GM19025 (cell line): Measurements from ENCODE around the gene TIMM17B.
"Not testable (repeated sequence)": the region's sequence is repeated elsewhere in the genome, so short reads cannot be mapped to it uniquely, and the experiment has no call there.

Experiments used
- ATAC-seq: cut with Tn5 transposase; IDR thresholded peaks from one replicate; pipeline ENCODE4 v1.9.1; 2021; ENCODE audit warnings: mild to moderate bottlenecking, low read depth, moderate library complexity; ENCODE audit not compliant: unreplicated experiment

TIMM17B gene

GRCh38 chrX:48897157-48897624 is 377 bp downstream of the TIMM17B start:
- peak; percentile 2 for ATAC-seq

- no peak for ATAC-seq
Observed at GRCh38 chrX:48896611-48897011, 957 bp downstream of the TIMM17B start.

- no peak for ATAC-seq
Observed at GRCh38 chrX:48894891-48895290, 2.7 kb downstream of the TIMM17B start.

GRCh38 chrX:48893556-48894348 is 3.8 kb downstream of the TIMM17B start:
- no peak for ATAC-seq

- ATAC-seq, result no peak
Observed at GRCh38 chrX:48892896-48893295, 4.7 kb downstream of the TIMM17B start.

- peak; percentile 86 for ATAC-seq
Observed at GRCh38 chrX:48891402-48892288, 5.9 kb downstream of the TIMM17B start.

- peak; percentile 37 for ATAC-seq
Observed at GRCh38 chrX:48890934-48891401, 6.6 kb downstream of the TIMM17B start.

GRCh38 chrX:48890296-48890925 is 7.2 kb downstream of the TIMM17B start:
- ATAC-seq, result no peak

- not testable (repeated sequence) for ATAC-seq
Observed at GRCh38 chrX:48886586-48886985, 11.0 kb downstream of the TIMM17B start.

- ATAC-seq, result no peak
Observed at GRCh38 chrX:48883729-48884128, 13.8 kb downstream of the TIMM17B start.

GRCh38 chrX:48876944-48877343 is 20.6 kb downstream of the TIMM17B start:
- not testable (repeated sequence) for ATAC-seq

GRCh38 chrX:48872017-48872416 is 25.6 kb downstream of the TIMM17B start:
- not testable (repeated sequence) for ATAC-seq

- no peak for ATAC-seq
Observed at GRCh38 chrX:48864210-48864609, 33.4 kb downstream of the TIMM17B start.

- no peak for ATAC-seq
Observed at GRCh38 chrX:48854898-48855297, 42.7 kb downstream of the TIMM17B start.

- not testable (repeated sequence) for ATAC-seq
Observed at GRCh38 chrX:48854121-48854804, 43.3 kb downstream of the TIMM17B start.

- ATAC-seq, result not testable (repeated sequence)
Observed at GRCh38 chrX:48853494-48853893, 44.1 kb downstream of the TIMM17B start.

GRCh38 chrX:48852857-48853256 is 44.7 kb downstream of the TIMM17B start:
- ATAC-seq, result no peak

- no peak for ATAC-seq
Observed at GRCh38 chrX:48848847-48849246, 48.7 kb downstream of the TIMM17B start.
